Kidney (tissue), 14 donors: Measurements from ENCODE around the gene DPH2. TPM values are rescaled to one million over a fixed set of nuclear protein-coding genes. Genes with fewer than 3 reads are reported as not detected.

Experiments
- DNase-seq, 5 donors: peaks; one replicate each; pipeline ENCODE4 v3.0.0-alpha.2; 2013 to 2020
- FAIRE-seq: peaks from 2 replicates; lab custom pipeline; 2012; peaks lifted over from hg19 to GRCh38; lab: Jason Lieb, UNC
- H3K27ac ChIP-seq, 2 donors: one replicate each; pipeline ENCODE4 v1.7.0; 2013; ENCODE audit warnings: low read depth in 2 of 2, low read length in 2 of 2, inconsistent platforms in 1 of 2
- H3K27me3 ChIP-seq: one replicate; pipeline ENCODE4 v1.7.1; 2013; ENCODE audit warnings: low read length, inconsistent platforms; ENCODE audit not compliant: control insufficient read depth, insufficient read depth
- H3K36me3 ChIP-seq, 3 donors: one replicate each; pipeline versions ENCODE4 v1.7.0 to v1.7.1; 2013; ENCODE audit warnings: low read length in 3 of 3, control low read depth in 1 of 3, inconsistent platforms in 1 of 3; ENCODE audit not compliant: insufficient read depth in 3 of 3, control insufficient read depth in 2 of 3
- H3K4me1 ChIP-seq, 3 donors: one replicate each; pipeline versions ENCODE4 v1.7.0 to v1.7.1; 2013; ENCODE audit warnings: low read length in 3 of 3, inconsistent platforms in 1 of 3, low read depth in 1 of 3; ENCODE audit not compliant: control insufficient read depth in 2 of 3, insufficient read depth in 2 of 3
- H3K4me3 ChIP-seq, 3 donors: one replicate each; pipeline versions ENCODE4 v1.7.0 to v1.8.1; 2013; ENCODE audit warnings: low read length in 3 of 3, control low read depth in 1 of 3, inconsistent platforms in 1 of 3
- H3K9ac ChIP-seq, 3 donors: one replicate each; pipeline versions ENCODE4 v1.7.0 to v1.7.1; 2013; ENCODE audit warnings: low read length in 3 of 3, control low read depth in 1 of 3, inconsistent platforms in 1 of 3
- H3K9me3 ChIP-seq, 3 donors: one replicate each; pipeline versions ENCODE4 v1.7.0 to v1.7.1; 2013; ENCODE audit warnings: low read length in 3 of 3, control low read depth in 1 of 3, inconsistent platforms in 1 of 3; ENCODE audit not compliant: control insufficient read depth in 2 of 3, insufficient read depth in 1 of 3
- CTCF ChIP-seq: IDR thresholded peaks from 3 replicates; pipeline ENCODE4 v1.5.1; 2012; ENCODE audit warnings: mild to moderate bottlenecking, moderate library complexity, borderline replicate concordance; ENCODE audit not compliant: insufficient read depth; ENCODE audit errors: extremely low read depth
- intact Hi-C: fragments of 100-400 bp; cut with DNase I; formaldehyde crosslinking; loops from one replicate; pipeline ENCODE4 v1.11.1; 2022
- polyA plus RNA-seq: library from polyadenylated mRNA; stranded (reverse); fragments of 350-450 nt; fragmentation: Illumina TruSeq; extraction: RNeasy Lipid Tissue Mini Kit (QIAGEN cat#74804); gene quantifications from one replicate; pipeline ENCODE4 v1.2.3, GENCODE V29; 2014; ENCODE audit warnings: low read depth, low replicate concordance; ENCODE audit not compliant: insufficient read depth
- total RNA-seq: library from RNA; stranded (reverse); fragmentation: NEBNext Ultra II Directional; extraction: Animal tissue kit (Norgen Biotek cat#: 25700); gene quantifications from one replicate; pipeline ENCODE4 v1.2.1, GENCODE V29; 2021
- donor health status: control.
- donor health status: control.
- donor health status: control.
- donor health status: control.
- donor health status: control.
- donor health status: DM: yes; HTN: yes; CAD: no.
- donor health status: Normal renal cell carcinoma (clear cell type).

DPH2 gene
- total and polyA plus RNA-seq, 2 donors from 2014 or later, result 15.9 to 24.0 TPM

GRCh38 chr1:43963890-43964289 is 5.9 kb upstream of the DPH2 start:
- Histone ChIP-seq H3K4me3 (no peak overlapping the region), H3K9ac (no peak overlapping the region), H3K4me1 (no peaks in the 10 kb centered on the region), H3K27ac (no peak overlapping the region), H3K36me3 (peaks cover 4 to 57% (median 32%) of the 10 kb centered on the region in 3 donors), H3K27me3 (no peaks in the 10 kb centered on the region), H3K9me3 (no peaks in the 10 kb centered on the region)
- intact Hi-C loops, result no loop called here
- no peak for DNase-seq
- no peak for FAIRE-seq
- TF ChIP-seq CTCF, result no peak

DNA sequence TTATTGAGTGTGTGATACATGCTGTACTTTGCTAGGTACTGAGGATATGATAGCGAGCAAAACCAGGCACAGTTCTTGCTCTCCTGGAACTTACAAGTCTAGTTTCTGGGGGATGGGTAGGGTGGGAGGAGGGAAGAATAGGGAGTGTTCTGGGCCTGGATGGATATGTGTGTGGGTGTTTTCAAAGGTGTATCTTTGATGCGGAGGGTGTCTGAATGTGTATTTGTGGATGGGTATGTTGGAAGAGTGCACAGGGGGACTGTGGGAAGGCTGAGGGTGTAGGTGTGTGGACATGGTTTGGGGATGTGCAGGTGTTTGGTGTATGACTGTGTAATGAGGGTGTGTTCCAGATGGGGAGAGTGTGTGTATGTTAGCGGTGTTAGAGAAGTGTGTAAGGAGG is 4.5 kb upstream of the DPH2 start:
- peaks cover 2 to 44% (median 23%) of the 10 kb centered on the region in 3 donors for H3K36me3 ChIP-seq
- intact Hi-C loops, result no loop called here

DNA sequence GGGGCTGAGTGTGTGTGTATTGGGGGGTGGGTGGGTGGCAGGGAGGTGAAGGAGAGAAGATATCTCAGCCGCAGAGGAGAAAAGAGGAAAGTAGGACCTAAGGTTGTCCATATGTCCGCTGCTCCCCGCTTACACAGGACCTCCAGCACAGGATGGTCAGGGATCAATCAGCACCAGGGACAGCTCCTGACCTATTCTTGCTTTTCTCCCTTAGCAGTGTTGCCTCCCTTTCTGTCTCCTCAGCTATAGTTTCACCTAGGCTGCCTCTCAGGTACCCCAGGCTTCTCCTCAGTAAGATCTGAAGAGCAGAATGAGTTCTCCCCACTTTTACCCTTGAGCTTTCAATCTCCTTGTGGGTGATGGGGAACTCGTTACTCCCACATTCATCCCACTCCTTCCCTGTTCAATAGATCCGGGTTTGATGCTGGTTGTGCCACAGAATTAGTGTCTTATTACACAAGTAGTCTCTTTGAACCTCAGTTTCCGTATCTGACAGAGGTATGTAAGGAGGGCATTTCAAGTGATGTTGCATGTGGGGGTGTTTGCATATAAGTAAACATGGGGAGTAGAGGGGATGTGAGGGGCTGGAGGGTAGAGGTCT is 1.4 kb upstream of the DPH2 start:
- Histone ChIP-seq H3K9ac (no peak overlapping the region), H3K9me3 (no peaks in the 10 kb centered on the region), H3K4me1 (peaks cover 0 to 13% (median 8%) of the 10 kb centered on the region in 3 donors), H3K27ac (no peak overlapping the region), H3K36me3 (peaks cover 0 to 19% (median 8%) of the 10 kb centered on the region in 3 donors), H3K27me3 (no peaks in the 10 kb centered on the region), H3K4me3 (no peak overlapping the region)
- no peak for TF ChIP-seq CTCF
- FAIRE-seq, result no peak
- intact Hi-C loops, result no loop called here
- peak in 3 of 5 donors; percentile 46 to 63 (median 55) for DNase-seq

More for the DNA sequence above, 4.5 kb upstream of the DPH2 start:
- Histone ChIP-seq H3K27ac (no peak overlapping the region), H3K27me3 (no peaks in the 10 kb centered on the region), H3K4me3 (no peak overlapping the region), H3K9ac (no peak overlapping the region), H3K9me3 (no peaks in the 10 kb centered on the region), H3K4me1 (peaks cover 0 to 4% (median 3%) of the 10 kb centered on the region in 3 donors)
- DNase-seq (no peak), FAIRE-seq (no peak)
- no peak for TF ChIP-seq CTCF

GRCh38 chr1:43969416-43969745 is 429 bp upstream of the DPH2 start:
- intact Hi-C loops, result no loop called here
- Histone ChIP-seq H3K27me3 (no peaks in the 10 kb centered on the region), H3K36me3 (peaks cover 0 to 17% (median 7%) of the 10 kb centered on the region in 3 donors), H3K4me1 (peaks cover 0 to 19% (median 8%) of the 10 kb centered on the region in 3 donors), H3K4me3 (peak overlapping the region; percentile 13 to 92 (median 83)), H3K9me3 (no peaks in the 10 kb centered on the region), H3K9ac (no peak overlapping the region), H3K27ac (no peak overlapping the region)
- FAIRE-seq (no peak), DNase-seq (no peak)
- TF ChIP-seq CTCF, result no peak
